HepG2 (cell line): ENCODE results near the gene SRRM3. TPM values are rescaled to one million over a fixed set of nuclear protein-coding genes. Genes with fewer than 3 reads are reported as not detected.
A peak's percentile ranks its signal among the peaks of the same experiment; 100 is the strongest.

Experiments used
- GLI4 ChIP-seq: sonication (generic); formaldehyde crosslinking; IDR thresholded peaks from 2 replicates; pipeline ENCODE4 v1.5.1; 2020; ENCODE audit warnings: missing genetic modification reagents, mild to moderate bottlenecking, moderate library complexity, borderline replicate concordance
- GTF3A ChIP-seq: sonication (generic); formaldehyde crosslinking; conservative IDR thresholded peaks from 2 replicates; pipeline ENCODE4 v1.4.0; 2020; ENCODE audit warnings: mild to moderate bottlenecking, missing genetic modification reagents
- KDM1A ChIP-seq: IDR thresholded peaks from 2 replicates; pipeline ENCODE4 v1.6.1; 2016; ENCODE audit warnings: missing compliant biosample characterization
- KDM5A ChIP-seq: fragments of 200-600 bp; sonication (generic); IDR thresholded peaks from 2 replicates; pipeline ENCODE4 v1.7.0; 2018; ENCODE audit warnings: antibody characterized with exemption, mild to moderate bottlenecking, low read length, borderline replicate concordance
- MLXIP ChIP-seq: sonication (generic); formaldehyde crosslinking; IDR thresholded peaks from 2 replicates; pipeline ENCODE4 v1.9.0; 2021; ENCODE audit warnings: missing genetic modification reagents, borderline replicate concordance
- PHF5A ChIP-seq: IDR thresholded peaks from one replicate; pipeline ENCODE4 v1.6.1; 2018; ENCODE audit warnings: low read depth, missing genetic modification reagents; ENCODE audit not compliant: unreplicated experiment
- RORA ChIP-seq: sonication (generic); formaldehyde crosslinking; IDR thresholded peaks from 2 replicates; pipeline ENCODE4 v1.5.0; 2020; ENCODE audit warnings: mild to moderate bottlenecking, missing genetic modification reagents, moderate library complexity
- SMARCE1 ChIP-seq: fragments of 450-650 bp; IDR thresholded peaks from 2 replicates; pipeline ENCODE4 v1.6.1; 2017; ENCODE audit warnings: borderline replicate concordance
- TBX3 ChIP-seq: fragments of 450-650 bp; IDR thresholded peaks from 2 replicates; pipeline ENCODE4 v1.6.1; 2017; ENCODE audit warnings: antibody characterized with exemption, mild to moderate bottlenecking, inconsistent platforms, borderline replicate concordance
- ZFX ChIP-seq: sonication (generic); formaldehyde crosslinking; IDR thresholded peaks from 2 replicates; pipeline ENCODE4 v1.4.0; 2020; ENCODE audit warnings: mild to moderate bottlenecking, low read depth, missing genetic modification reagents, moderate library complexity
- ZNF609 ChIP-seq: sonication (generic); formaldehyde crosslinking; IDR thresholded peaks from 2 replicates; pipeline ENCODE4 v1.4.0; 2020; ENCODE audit warnings: mild to moderate bottlenecking, missing genetic modification reagents, borderline replicate concordance
- ZNF737 ChIP-seq: sonication (generic); formaldehyde crosslinking; IDR thresholded peaks from 2 replicates; pipeline ENCODE4 v1.5.0; 2020; ENCODE audit warnings: missing genetic modification reagents, mild to moderate bottlenecking, borderline replicate concordance
- ZNF777 ChIP-seq: sonication (generic); formaldehyde crosslinking; IDR thresholded peaks from 2 replicates; pipeline ENCODE4 v1.4.0; 2020; ENCODE audit warnings: missing genetic modification reagents
- ZSCAN29 ChIP-seq: sonication (generic); formaldehyde crosslinking; conservative IDR thresholded peaks from 2 replicates; pipeline ENCODE4 v1.4.0; 2020; ENCODE audit warnings: mild to moderate bottlenecking, missing genetic modification reagents
- polyA plus RNA-seq, 8 experiments: library from polyadenylated mRNA; depleted of rRNA in 3 of 8; stranded (reverse) in 7 of 8; unstranded in 1 of 8; fragments of >200 nt; fragmentation: Illumina TruSeq in 4 of 8; extraction: Trizol in 4 of 8; gene quantifications; 2 replicates each; pipeline versions ENCODE4 v1.2.1 to v1.2.3, GENCODE V29; 2011 to 2016; ENCODE audit warnings: low read depth in 4 of 8, missing spikeins in 1 of 8, mixed read lengths in 1 of 8; ENCODE audit not compliant: insufficient read depth in 1 of 8
- total RNA-seq, 5 experiments: library from RNA; depleted of rRNA; stranded (reverse); fragments of >200 nt; fragmentation: Illumina TruSeq; extraction: Trizol; gene quantifications; 2 replicates each; pipeline ENCODE4 v1.2.3, GENCODE V29; 2016; ENCODE audit warnings: low read depth in 1 of 5
- TF ChIP-seq, protein P1 (sequence below): sonication (generic); formaldehyde crosslinking; IDR thresholded peaks from 2 replicates; pipeline ENCODE4 v1.4.0; 2020; ENCODE audit warnings: missing genetic modification reagents
- TF ChIP-seq, protein P2 (sequence below): sonication (generic); formaldehyde crosslinking; IDR thresholded peaks from 2 replicates; pipeline ENCODE4 v1.5.0; 2020; ENCODE audit warnings: missing genetic modification reagents

The SRRM3 gene
- total and polyA plus RNA-seq, 2 of the 13 experiments (the other 11 are each of a cell fraction or from before 2014, with no cell fraction given) = 0.13 to 0.54 TPM

DNA sequence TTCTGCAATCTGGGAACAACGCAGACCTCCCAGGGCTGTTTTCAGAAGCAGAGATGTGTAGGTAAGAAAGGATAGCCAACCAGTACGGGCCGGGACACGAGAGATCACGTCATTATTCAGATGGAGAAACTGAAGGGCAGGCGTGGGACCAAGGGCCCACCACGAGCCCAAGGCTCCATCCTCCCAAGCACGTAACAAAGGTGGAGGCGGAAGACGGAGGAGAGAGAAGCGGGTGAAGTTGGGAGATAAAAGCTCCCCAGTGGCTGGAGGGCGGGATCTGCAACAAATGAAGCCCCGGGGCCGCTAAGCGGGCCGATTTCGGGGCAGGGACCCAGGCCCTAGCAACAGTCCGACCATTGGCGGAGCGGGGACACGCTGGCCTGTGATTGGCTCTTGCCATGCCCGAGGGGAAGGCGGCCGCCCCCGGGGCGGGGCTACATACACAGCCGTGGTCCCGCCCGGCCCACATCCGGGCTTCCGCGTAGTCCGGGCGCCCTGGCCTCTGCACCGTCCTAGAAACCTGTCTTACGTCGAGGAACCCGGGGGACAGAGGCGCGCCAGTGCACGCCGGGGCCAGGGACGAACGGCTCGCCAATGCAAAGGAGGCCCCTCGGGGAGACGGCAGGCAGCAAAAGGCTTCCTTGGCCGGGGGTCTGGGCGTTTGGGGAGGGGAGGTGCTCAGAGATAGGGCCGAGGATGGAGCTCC, 116.2 kb downstream of the SRRM3 start (continued):
- no peak for TF ChIP-seq MLXIP (CRISPR knock-in tag)
- TF ChIP-seq SMARCE1 = no peak
- TF ChIP-seq TBX3 = no peak
- TF ChIP-seq, protein P1, sequence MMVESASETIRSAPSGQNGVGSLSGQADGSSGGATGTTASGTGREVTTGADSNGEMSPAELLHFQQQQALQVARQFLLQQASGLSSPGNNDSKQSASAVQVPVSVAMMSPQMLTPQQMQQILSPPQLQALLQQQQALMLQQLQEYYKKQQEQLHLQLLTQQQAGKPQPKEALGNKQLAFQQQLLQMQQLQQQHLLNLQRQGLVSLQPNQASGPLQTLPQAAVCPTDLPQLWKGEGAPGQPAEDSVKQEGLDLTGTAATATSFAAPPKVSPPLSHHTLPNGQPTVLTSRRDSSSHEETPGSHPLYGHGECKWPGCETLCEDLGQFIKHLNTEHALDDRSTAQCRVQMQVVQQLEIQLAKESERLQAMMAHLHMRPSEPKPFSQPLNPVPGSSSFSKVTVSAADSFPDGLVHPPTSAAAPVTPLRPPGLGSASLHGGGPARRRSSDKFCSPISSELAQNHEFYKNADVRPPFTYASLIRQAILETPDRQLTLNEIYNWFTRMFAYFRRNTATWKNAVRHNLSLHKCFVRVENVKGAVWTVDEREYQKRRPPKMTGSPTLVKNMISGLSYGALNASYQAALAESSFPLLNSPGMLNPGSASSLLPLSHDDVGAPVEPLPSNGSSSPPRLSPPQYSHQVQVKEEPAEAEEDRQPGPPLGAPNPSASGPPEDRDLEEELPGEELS = no peak
- 0 out of 2 replicates have a peak, but pooled peaks have one; percentile 66 for TF ChIP-seq ZSCAN29 (CRISPR knock-in tag)
- TF ChIP-seq ZNF777 = peak; percentile 99
- no peak for TF ChIP-seq GLI4 (CRISPR knock-in tag)
- TF ChIP-seq ZNF609 (CRISPR knock-in tag) = 0 out of 2 replicates have a peak, but pooled peaks have one; percentile 30
- TF ChIP-seq PHF5A (CRISPR knock-in tag) = peak; percentile 9
- TF ChIP-seq, protein P2, sequence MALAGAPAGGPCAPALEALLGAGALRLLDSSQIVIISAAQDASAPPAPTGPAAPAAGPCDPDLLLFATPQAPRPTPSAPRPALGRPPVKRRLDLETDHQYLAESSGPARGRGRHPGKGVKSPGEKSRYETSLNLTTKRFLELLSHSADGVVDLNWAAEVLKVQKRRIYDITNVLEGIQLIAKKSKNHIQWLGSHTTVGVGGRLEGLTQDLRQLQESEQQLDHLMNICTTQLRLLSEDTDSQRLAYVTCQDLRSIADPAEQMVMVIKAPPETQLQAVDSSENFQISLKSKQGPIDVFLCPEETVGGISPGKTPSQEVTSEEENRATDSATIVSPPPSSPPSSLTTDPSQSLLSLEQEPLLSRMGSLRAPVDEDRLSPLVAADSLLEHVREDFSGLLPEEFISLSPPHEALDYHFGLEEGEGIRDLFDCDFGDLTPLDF (CRISPR knock-in tag) = peak; percentile 34
- TF ChIP-seq ZNF737 (CRISPR knock-in tag) = no peak
- TF ChIP-seq RORA (CRISPR knock-in tag) = no peak
- TF ChIP-seq ZFX (CRISPR knock-in tag) = peak; percentile 78
- TF ChIP-seq GTF3A = no peak
- TF ChIP-seq KDM1A (CRISPR knock-in tag) = no peak
- 0 out of 2 replicates have a peak, but pooled peaks have one; percentile 38 for TF ChIP-seq KDM5A
